GM12892 (cell line): ENCODE measurements around the gene FSTL4.

Experiments
- POLR2AphosphoS5 ChIP-seq: IDR thresholded peaks from 2 replicates; pipeline ENCODE4 v1.6.1; 2011; ENCODE audit warnings: low read depth, low read length, control low read depth
- TAF1 ChIP-seq: IDR thresholded peaks from 2 replicates; pipeline ENCODE4 v1.6.1; 2011; ENCODE audit warnings: low read depth, mild to moderate bottlenecking, control low read depth, low read length, borderline replicate concordance

DNA sequence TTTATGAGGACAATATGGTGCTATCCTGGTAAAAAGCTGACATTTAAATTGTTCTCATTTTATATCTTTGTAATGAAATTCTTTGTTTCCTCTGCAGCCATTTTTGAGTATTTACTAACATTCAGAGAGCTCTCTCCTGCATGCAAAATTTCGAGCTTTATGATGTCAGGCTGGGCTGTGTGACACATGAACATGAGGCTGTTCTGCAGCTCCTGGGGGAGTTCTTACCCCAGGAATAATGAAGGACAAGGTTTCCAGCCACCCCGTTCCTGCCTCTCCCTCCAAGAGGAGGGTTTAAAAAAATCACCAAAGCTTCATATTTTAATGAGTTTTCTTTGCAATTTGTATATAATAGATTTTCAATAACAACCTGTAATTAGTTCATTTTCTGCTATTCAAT lies 308.2 kb downstream of the FSTL4 start:
- TF ChIP-seq TAF1 (no peak), POLR2AphosphoS5 (no peak)
